SK-N-MC (cell line): ENCODE results near the gene TBRG4.

ENCODE experiments used
- DNase-seq: peaks from one replicate; pipeline ENCODE4 v3.0.0-alpha.2; 2011; ENCODE audit warnings: low read depth, low spot score
- H3K27ac ChIP-seq: fragments of 200-600 bp; sonication (generic); 2 replicates; pipeline ENCODE4 v1.5.1; 2016; ENCODE audit warnings: mixed run types
- H3K36me3 ChIP-seq: fragments of 200-600 bp; sonication (generic); 2 replicates; pipeline ENCODE4 v1.6.1; 2017; ENCODE audit warnings: antibody characterized with exemption, low read length, mixed read lengths; ENCODE audit not compliant: insufficient read depth
- H3K4me3 ChIP-seq: fragments of 200-600 bp; sonication (generic); 2 replicates; pipeline ENCODE4 v1.5.1; 2016
- H3K9ac ChIP-seq: fragments of 200-600 bp; sonication (generic); 2 replicates; pipeline ENCODE4 v1.8.0; 2017; ENCODE audit warnings: mixed run types, mixed read lengths; ENCODE audit not compliant: insufficient read length
- H3K9me3 ChIP-seq: fragments of 200-600 bp; sonication (generic); 2 replicates; pipeline ENCODE4 v1.6.1; 2017; ENCODE audit warnings: low read depth, mild to moderate bottlenecking, antibody characterized with exemption, low read length, moderate library complexity, mixed read lengths
- EZH2 ChIP-seq: fragments of 200-600 bp; sonication (generic); IDR thresholded peaks from one replicate; pipeline ENCODE4 v1.6.1; 2017; ENCODE audit warnings: antibody characterized with exemption
- FOXP2 ChIP-seq: optimal IDR thresholded peaks from 2 replicates; pipeline ENCODE3; 2011; ENCODE audit warnings: mild to moderate bottlenecking, moderate library complexity; ENCODE audit not compliant: insufficient read depth; ENCODE audit errors: extremely low read length, control extremely low read depth
- POLR2AphosphoS5 ChIP-seq: IDR thresholded peaks from 2 replicates; pipeline ENCODE4 v1.6.1; 2012; ENCODE audit warnings: mild to moderate bottlenecking, low read depth, low read length, borderline replicate concordance

The TBRG4 gene

DNA sequence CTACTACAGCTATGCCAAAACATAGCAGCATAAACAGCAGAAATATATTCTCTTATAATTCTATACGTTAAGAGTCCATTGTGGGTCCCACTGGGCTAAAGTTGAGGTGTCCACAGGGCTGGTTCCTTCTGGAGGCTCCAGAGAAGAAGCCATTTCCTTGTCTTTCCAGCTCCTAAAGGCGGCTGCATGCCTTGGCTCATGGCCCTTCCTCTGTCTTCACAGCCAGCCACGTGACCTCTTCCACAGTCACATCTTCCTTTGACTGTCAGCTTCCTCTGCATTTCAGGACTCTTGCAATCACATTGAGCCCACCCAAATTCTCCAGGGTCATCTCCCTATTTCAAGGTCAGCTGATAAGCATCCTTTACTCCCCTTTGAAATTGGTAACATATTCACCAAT, 40.0 kb downstream of the TBRG4 start:
- DNase-seq = no peak
- no peak overlapping the region for H3K27ac ChIP-seq
- no peak for TF ChIP-seq EZH2
- no peak for TF ChIP-seq POLR2AphosphoS5
- no peak for TF ChIP-seq FOXP2
- H3K9me3 ChIP-seq = no peaks in the 10 kb centered on the region
- H3K9ac ChIP-seq = no peak overlapping the region
- no peak overlapping the region for H3K4me3 ChIP-seq
- H3K36me3 ChIP-seq = peaks cover 5% of the 10 kb centered on the region; the same call in 1 of the 2 replicates

DNA sequence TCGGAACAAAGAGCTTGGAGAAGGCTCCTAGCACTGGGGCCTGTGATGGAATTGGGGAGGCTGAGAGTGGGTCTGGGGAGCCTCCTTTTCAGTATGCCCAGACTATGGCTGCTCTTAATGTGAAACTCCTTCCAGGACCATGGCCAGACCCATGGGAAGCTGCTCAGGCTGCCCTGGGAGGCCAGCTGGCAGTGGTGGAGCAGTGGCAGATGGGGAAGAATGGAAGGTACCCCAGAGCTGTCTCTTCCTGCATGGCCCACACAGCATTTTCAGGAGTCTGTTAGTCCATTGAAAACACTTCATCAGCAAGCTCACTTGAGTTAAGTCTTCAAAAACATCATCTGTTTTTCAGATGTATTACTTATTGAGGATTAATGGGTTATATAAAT, 41.2 kb downstream of the TBRG4 start:
- Histone ChIP-seq H3K9ac (no peak overlapping the region), H3K27ac (no peak overlapping the region), H3K36me3 (peaks cover 5% of the 10 kb centered on the region; the same call in 1 of the 2 replicates), H3K4me3 (no peak overlapping the region), H3K9me3 (no peaks in the 10 kb centered on the region)
- TF ChIP-seq EZH2 = no peak
- no peak for TF ChIP-seq FOXP2
- no peak for TF ChIP-seq POLR2AphosphoS5
- no peak for DNase-seq

DNA sequence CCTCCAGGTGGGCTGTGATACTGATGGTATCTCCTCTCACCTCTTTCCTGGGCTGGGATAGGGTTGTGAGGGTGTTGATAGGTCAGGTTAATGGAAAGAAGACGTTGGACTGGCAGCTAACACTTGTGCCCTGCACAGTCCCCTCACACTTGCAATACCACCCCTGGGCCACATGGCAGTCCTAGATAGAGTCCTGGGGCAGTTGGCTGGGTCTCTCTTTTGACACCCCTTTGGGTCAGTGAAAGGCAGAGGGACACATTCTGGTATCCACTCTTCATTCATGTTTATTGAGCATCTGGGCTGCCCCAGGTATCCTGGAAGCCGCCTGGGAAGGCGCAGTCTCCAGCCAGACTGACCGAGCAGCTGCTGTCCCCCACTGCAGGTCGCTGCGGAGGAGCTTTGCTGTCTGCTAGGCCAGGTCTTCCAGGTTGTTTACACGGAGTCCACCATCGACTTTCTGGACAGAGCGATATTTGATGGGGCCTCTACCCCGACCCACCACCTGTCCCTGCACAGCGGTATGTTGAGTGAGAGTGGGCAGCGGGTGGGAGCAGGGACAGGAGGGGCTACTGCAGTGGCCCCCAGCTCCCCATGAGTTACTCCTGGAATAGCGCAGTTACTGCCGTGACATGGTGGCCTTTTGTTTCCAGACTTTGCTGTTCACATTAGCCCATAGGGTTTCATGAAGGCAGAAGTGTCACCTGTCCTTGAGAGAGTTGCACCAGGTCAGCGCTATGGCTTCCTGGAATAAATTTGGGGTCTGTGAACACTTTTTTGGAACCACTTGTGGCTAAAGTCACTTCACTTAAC, 41.8 kb downstream of the TBRG4 start:
- no peak overlapping the region for H3K9ac ChIP-seq
- peaks cover 6% of the 10 kb centered on the region; the same call in 1 of the 2 replicates for H3K36me3 ChIP-seq
- H3K9me3 ChIP-seq = no peaks in the 10 kb centered on the region
- TF ChIP-seq FOXP2 (no peak), EZH2 (no peak), POLR2AphosphoS5 (no peak)
- H3K27ac ChIP-seq = no peak overlapping the region
- DNase-seq = no peak
- H3K4me3 ChIP-seq = no peak overlapping the region

DNA sequence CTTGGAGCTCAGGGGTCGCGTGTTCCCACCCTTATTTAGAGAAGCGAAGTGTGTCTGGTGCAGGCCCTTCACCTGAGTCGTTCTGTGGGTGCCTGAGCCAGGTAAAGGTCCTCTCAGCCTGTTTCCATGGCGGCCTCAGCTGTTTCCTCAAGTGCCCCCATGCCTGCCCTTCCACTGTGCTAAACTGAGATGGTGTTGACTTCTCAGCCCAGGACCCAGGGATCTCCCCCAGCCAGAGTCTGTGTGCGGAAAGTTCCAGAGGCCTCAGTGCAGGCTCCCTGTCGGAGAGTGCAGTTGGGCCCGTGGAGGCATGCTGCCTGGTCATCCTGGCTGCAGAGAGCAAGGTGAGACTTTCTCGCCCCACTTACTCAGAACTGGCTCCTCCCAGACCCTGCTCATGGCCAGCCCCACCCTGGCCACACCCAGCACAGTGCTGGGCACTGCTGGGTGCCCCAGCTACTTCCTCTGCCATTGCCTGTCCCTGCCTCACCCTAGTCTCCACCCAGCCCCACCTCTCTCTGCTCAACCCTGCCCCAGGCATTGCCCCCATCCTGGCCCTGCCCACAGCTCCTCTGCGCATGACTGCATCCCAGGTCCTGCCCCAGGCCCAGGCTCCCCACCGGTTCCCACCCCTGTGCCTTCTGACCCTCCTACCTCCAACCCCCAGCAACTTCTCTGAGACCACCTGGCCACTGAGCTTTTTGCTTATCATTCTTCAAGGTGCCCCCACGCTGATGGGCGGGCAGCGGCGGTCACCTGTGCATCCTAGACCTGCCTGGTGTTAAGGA, 43.1 kb downstream of the TBRG4 start:
- Histone ChIP-seq H3K9ac (no peak overlapping the region), H3K36me3 (peaks cover 17% of the 10 kb centered on the region; the same call in 1 of the 2 replicates), H3K27ac (no peak overlapping the region), H3K4me3 (no peak overlapping the region), H3K9me3 (no peaks in the 10 kb centered on the region)
- no peak for DNase-seq
- no peak for TF ChIP-seq POLR2AphosphoS5
- no peak for TF ChIP-seq FOXP2
- no peak for TF ChIP-seq EZH2

DNA sequence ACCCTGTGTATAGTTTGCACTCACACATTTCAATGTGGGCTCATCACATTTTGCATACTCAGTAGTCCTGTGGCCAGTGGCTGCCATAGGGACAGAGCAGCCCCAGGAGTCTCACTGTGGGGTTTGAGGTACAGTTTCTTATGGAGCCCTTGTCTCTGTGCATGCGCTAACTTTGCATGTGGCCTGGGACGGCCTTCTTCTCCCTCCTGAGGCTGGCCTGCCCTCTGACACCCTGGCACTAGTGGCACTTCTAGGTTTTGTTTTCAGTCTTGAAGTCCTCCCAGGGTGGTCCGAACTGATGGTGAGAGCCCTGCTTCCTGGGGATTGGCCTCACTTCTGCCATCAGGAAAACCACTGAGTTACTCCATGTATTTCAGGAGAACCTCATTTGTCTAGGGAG, 43.9 kb downstream of the TBRG4 start:
- peaks cover 18% of the 10 kb centered on the region; the same call in 1 of the 2 replicates for H3K36me3 ChIP-seq
- no peaks in the 10 kb centered on the region for H3K9me3 ChIP-seq
- no peak for TF ChIP-seq EZH2
- no peak for TF ChIP-seq POLR2AphosphoS5
- no peak for TF ChIP-seq FOXP2
- H3K9ac ChIP-seq = no peak overlapping the region
- no peak overlapping the region for H3K27ac ChIP-seq
- no peak for DNase-seq
- no peak overlapping the region for H3K4me3 ChIP-seq

DNA sequence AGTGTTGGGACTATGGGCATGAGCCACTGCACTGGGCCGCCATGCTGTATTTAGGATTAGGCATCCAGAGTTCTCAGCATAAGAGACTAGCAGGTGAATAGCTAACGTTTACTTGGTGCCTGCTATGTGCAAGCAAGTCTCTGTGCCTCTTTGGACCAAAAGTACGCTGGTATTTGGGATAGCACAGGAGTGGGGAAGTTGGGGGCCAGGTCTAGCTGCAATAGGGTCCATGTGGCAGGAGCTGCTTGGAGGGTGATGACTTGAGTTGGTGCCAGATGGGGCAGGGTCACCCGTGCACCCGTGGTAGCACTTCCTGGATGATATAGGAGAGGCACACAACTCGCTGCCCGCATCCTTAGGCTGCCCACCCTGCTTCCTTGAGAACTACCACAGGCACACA, 45.1 kb downstream of the TBRG4 start:
- Histone ChIP-seq H3K9me3 (no peaks in the 10 kb centered on the region), H3K9ac (no peak overlapping the region), H3K4me3 (no peak overlapping the region), H3K27ac (no peak overlapping the region), H3K36me3 (peaks cover 18% of the 10 kb centered on the region; the same call in 1 of the 2 replicates)
- no peak for DNase-seq
- TF ChIP-seq FOXP2 (no peak), POLR2AphosphoS5 (no peak), EZH2 (no peak)

DNA sequence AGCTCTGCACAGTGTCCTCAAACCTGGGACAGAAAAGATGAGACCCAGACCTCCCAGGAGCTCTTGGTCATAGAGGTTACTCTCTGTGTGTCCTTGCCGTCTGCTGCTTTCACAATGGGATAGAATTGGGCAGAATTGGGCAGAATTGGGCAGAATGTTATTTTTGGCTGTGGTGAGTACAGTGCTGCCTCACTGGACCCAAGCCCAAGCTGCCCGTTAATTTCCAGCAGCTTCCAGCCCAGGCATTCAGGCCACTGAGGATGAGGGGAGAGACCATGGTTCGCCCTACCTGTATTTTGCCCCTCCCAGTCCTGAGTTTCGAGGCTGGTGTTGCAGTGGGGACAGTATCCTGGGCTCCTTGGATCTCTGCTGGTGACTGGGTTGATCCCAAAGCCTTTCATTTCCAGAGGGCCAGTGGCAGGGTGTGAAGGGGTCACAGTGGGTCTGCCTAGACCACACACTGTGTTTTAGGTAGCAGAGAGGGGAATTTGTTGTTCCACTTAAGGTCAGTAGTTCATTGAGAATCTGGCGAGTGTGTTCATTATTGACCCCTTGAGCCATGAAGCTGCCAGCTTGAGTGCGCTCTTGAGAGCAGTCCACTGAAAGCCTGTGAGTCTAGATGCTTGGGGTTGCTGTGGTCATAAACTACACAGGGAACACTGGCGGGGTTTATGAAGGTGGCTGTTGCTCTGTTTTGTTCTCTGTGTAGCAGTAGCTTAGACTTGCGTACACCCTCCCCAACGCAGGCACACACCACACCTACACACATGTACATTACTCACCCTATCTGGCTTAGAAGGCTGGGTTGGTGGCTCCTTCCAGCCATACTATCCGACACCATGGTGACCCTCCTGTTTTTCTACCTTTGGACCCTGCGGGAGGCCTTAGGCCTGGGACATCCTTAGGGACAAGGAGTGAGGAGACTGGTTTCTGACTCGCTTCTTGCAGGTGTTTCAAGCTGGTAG, 46.2 kb downstream of the TBRG4 start:
- no peak for DNase-seq
- no peak overlapping the region for H3K27ac ChIP-seq
- no peaks in the 10 kb centered on the region for H3K9me3 ChIP-seq
- H3K4me3 ChIP-seq = no peak overlapping the region
- no peak overlapping the region for H3K9ac ChIP-seq
- H3K36me3 ChIP-seq = peaks cover 18% of the 10 kb centered on the region; the same call in 1 of the 2 replicates
- TF ChIP-seq FOXP2 = no peak
- no peak for TF ChIP-seq POLR2AphosphoS5
- TF ChIP-seq EZH2 = no peak
